ENCODE measurements around the gene BTBD18. TPM values are rescaled to one million over a fixed set of nuclear protein-coding genes. Genes with fewer than 3 reads are reported as not detected.

BTBD18 gene
- total and polyA plus RNA-seq, 4 donors, result not detected

DNA sequence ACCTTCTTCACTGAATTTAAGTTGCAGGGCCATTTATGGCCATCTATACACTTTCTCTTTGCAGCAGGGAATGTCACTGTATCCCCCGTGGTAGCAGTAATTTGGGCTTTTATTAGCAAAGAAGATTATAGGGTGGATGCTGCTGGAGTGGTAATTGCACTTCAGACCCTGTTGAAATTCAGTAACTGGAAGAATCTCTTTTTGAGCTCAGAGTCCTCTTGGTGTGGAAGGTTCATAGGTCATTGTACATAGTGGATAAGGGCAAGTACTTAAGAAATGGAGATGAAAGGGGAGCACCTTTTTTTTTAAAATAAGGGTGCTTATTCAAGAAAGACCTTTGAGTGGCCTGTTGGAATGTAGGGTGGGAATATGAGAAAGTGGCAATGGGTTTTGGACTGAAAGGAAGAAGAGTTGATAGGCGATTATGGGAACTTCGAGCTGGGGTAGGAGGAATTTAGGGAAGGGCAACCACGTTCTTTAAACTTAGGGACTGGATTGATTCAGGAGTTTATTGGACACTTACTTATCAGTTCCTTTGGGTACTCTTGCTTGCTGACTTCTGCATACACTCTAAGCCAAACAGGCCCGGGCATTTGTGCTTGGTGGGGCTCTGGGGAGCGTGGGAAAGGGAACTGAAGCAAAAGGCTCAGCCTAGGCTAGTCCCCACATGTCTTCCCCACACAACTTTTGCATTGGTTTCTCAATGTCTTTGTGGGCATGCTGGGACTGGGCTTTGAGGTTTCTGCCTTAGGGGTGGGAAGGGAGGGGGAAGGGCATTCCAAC lies 36.5 kb upstream of the BTBD18 start:
- WGBS, 2 donors, result 47 to 48% methylated on average over 6 of the region's 6 CpGs
- H3K9me3 ChIP-seq (ENCODE audit: control insufficient read depth in 4 of 4, insufficient read depth in 3 of 4, low read length in 3 of 4), result no peaks in the 10 kb centered on the region
- no peak overlapping the region for H3K9ac ChIP-seq (ENCODE audit: insufficient read depth in 1 of 2, low read length in 2 of 2)
- no peak overlapping the region for H3K4me3 ChIP-seq
- peaks cover 11 to 46% (median 16%) of the 10 kb centered on the region in 5 donors for H3K4me1 ChIP-seq (ENCODE audit: control insufficient read depth in 5 of 5, insufficient read depth in 5 of 5, low read length in 5 of 5)
- H3K27ac ChIP-seq (ENCODE audit: low read depth in 1 of 2, low read length in 1 of 2), result peak overlapping the region in 1 of 2 donors; percentile 67
- H3K36me3 ChIP-seq (ENCODE audit: control insufficient read depth in 4 of 4, insufficient read depth in 4 of 4, low read length in 4 of 4), result peaks cover 0 to 10% (median 2%) of the 10 kb centered on the region in 4 donors
- no peak for DNase-seq
- ATAC-seq (ENCODE audit: insufficient read depth, low FRiP score), result no peak
- no peak for TF ChIP-seq CTCF (IDR thresholded peaks at IDR 0.05; ENCODE audit: control extremely low read depth, extremely low read depth)
- no peaks in the 10 kb centered on the region for H3K27me3 ChIP-seq (ENCODE audit: control insufficient read depth in 3 of 3, insufficient read depth in 3 of 3, low read length in 2 of 3)

DNA sequence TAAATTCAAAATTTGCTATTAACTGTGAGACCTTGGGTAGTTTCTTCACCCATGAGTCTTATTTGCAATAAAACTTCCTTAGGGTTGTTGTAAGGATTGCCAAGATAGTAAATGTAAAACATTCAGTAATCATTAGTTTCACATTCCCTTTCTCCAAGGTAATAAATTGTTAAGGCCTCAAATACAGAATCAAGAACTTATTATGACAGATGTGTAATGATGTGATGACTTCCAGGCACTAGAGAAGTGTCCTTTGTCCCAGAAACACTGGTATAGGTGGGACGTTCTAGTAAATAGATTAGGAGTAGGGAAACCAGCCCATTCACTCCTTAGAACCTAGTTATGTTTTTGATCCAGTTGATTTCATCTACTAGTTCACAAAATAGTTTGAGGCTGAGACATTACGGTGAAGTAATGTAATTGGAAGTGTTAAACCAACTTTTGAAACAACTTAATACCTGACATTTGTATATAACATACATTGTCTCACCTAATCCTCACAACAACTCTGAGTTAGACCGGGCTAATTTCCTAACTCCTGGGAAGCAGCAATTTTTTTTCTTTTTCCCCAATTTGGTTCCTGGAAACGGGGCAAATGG lies 35.5 kb upstream of the BTBD18 start:
- Histone ChIP-seq H3K36me3 (ENCODE audit: control insufficient read depth in 4 of 4, insufficient read depth in 4 of 4, low read length in 4 of 4) (peaks cover 0 to 6% (median 2%) of the 10 kb centered on the region in 4 donors), H3K4me3 (no peak overlapping the region), H3K9ac (ENCODE audit: insufficient read depth in 1 of 2, low read length in 2 of 2) (no peak overlapping the region), H3K9me3 (ENCODE audit: control insufficient read depth in 4 of 4, insufficient read depth in 3 of 4, low read length in 3 of 4) (no peaks in the 10 kb centered on the region), H3K27me3 (ENCODE audit: control insufficient read depth in 3 of 3, insufficient read depth in 3 of 3, low read length in 2 of 3) (no peaks in the 10 kb centered on the region), H3K4me1 (ENCODE audit: control insufficient read depth in 5 of 5, insufficient read depth in 5 of 5, low read length in 5 of 5) (peaks cover 14 to 49% (median 18%) of the 10 kb centered on the region in 5 donors), H3K27ac (ENCODE audit: low read depth in 1 of 2, low read length in 1 of 2) (no peak overlapping the region)
- WGBS, 2 donors, result 77% methylated on average over 4 of the region's 4 CpGs
- no peak for DNase-seq
- no peak for TF ChIP-seq CTCF (IDR thresholded peaks at IDR 0.05; ENCODE audit: control extremely low read depth, extremely low read depth)
- ATAC-seq (ENCODE audit: insufficient read depth, low FRiP score), result no peak

DNA sequence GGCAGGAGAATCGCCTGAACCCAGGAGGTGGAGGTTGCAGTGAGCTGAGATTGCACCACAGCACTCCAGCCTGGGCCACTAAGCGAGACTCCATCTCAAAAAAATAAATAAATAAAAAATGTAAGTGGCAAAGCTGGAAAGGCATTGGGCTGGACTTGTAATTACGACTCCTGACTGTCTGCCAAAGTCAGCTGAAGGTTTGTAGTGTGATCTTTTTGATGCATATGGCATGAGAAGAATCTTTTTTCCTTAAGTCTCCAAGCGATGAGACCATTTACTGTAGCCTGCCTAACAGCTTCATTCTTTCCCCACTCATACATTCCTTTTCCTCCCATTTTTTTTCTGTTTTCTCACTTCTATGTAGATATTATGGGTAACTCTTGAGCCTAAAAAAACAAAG lies 34.8 kb upstream of the BTBD18 start:
- no peak overlapping the region for H3K4me3 ChIP-seq
- no peak overlapping the region for H3K9ac ChIP-seq (ENCODE audit: insufficient read depth in 1 of 2, low read length in 2 of 2)
- ATAC-seq (ENCODE audit: insufficient read depth, low FRiP score) (no peak), DNase-seq (peak in 2 of 3 donors; percentile 57 to 62)
- no peak overlapping the region for H3K27ac ChIP-seq (ENCODE audit: low read depth in 1 of 2, low read length in 1 of 2)
- H3K9me3 ChIP-seq (ENCODE audit: control insufficient read depth in 4 of 4, insufficient read depth in 3 of 4, low read length in 3 of 4), result no peaks in the 10 kb centered on the region
- no peaks in the 10 kb centered on the region for H3K27me3 ChIP-seq (ENCODE audit: control insufficient read depth in 3 of 3, insufficient read depth in 3 of 3, low read length in 2 of 3)
- TF ChIP-seq CTCF (IDR thresholded peaks at IDR 0.05; ENCODE audit: control extremely low read depth, extremely low read depth), result no peak
- H3K36me3 ChIP-seq (ENCODE audit: control insufficient read depth in 4 of 4, insufficient read depth in 4 of 4, low read length in 4 of 4), result peaks cover 0 to 4% (median 2%) of the 10 kb centered on the region in 4 donors
- 47 to 79% methylated on average over 4 of the region's 4 CpGs for WGBS, 2 donors
- H3K4me1 ChIP-seq (ENCODE audit: control insufficient read depth in 5 of 5, insufficient read depth in 5 of 5, low read length in 5 of 5), result peaks cover 14 to 48% (median 21%) of the 10 kb centered on the region in 5 donors

Data from lung (tissue), 12 donors.